Esophagus squamous epithelium (tissue), 5 donors: ENCODE measurements around the gene CST9L. TPM values are rescaled to one million over a fixed set of nuclear protein-coding genes. Genes with fewer than 3 reads are reported as not detected.

Experiments
- DNase-seq: peaks from one replicate; lab custom pipeline; 2025; lab: John Stamatoyannopoulos, UW
- H3K27ac ChIP-seq, 4 donors: fragments of 200-600 bp; sonication (generic); one replicate each; pipeline ENCODE4 v1.5.1; 2016 to 2019; ENCODE audit warnings: mild to moderate bottlenecking in 1 of 4
- H3K27me3 ChIP-seq, 4 donors: fragments of 200-600 bp; sonication (generic); 1 replicate in 3 of 4; 2 replicates in 1 of 4; pipeline versions ENCODE4 v1.5.1 to v1.6.0; 2017 to 2021; ENCODE audit warnings: antibody characterized with exemption in 1 of 4
- H3K36me3 ChIP-seq, 3 donors: fragments of 200-600 bp; sonication (generic); one replicate each; pipeline ENCODE4 v1.5.1; 2016 to 2019
- H3K4me1 ChIP-seq, 3 donors: fragments of 200-600 bp; sonication (generic); one replicate each; pipeline ENCODE4 v1.5.1; 2017 to 2019
- H3K4me3 ChIP-seq, 4 donors: fragments of 200-600 bp; sonication (generic); 1 replicate in 3 of 4; 2 replicates in 1 of 4; pipeline ENCODE4 v1.5.1; 2016 to 2019; ENCODE audit warnings: mild to moderate bottlenecking in 2 of 4, moderate library complexity in 1 of 4
- H3K9me3 ChIP-seq, 3 donors: fragments of 200-600 bp; sonication (generic); one replicate each; pipeline ENCODE4 v1.5.1; 2016 to 2019
- CTCF ChIP-seq, 6 experiments: fragments of 450-650 bp in 4 of 6; fragments of 200-600 bp in 2 of 6; sonication (generic) in 2 of 6; IDR thresholded peaks; one replicate each; pipeline ENCODE4 v1.5.1; 2016 to 2019; ENCODE audit warnings: antibody characterized with exemption in 6 of 6, mild to moderate bottlenecking in 4 of 6, moderate library complexity in 4 of 6
- POLR2A ChIP-seq, 4 donors: fragments of 450-650 bp; IDR thresholded peaks; one replicate each; pipeline ENCODE4 v1.6.1; 2017; ENCODE audit warnings: antibody characterized with exemption in 4 of 4, mild to moderate bottlenecking in 4 of 4, moderate library complexity in 3 of 4
- WGBS, 2 donors: methylation state at CpG; one replicate each; pipeline ENCODE4 v1.1.5; 2018; 5-methylcytosine and 5-hydroxymethylcytosine counted together
- intact Hi-C: fragments of 100-400 bp; cut with DNase I; formaldehyde crosslinking; loops from one replicate; pipeline ENCODE4 v1.15.0; 2022
- total RNA-seq, 4 donors: library from RNA; depleted of rRNA; stranded (reverse); fragments of >200 nt; gene quantifications; one replicate each; pipeline ENCODE4 v1.1.0, GENCODE V29; 2016
- donor health status: DM: yes; HTN: yes; CAD: no.

Gene CST9L
- total RNA-seq, 4 donors from 2014 or later, result not detected

- Histone ChIP-seq H3K36me3 (no peaks in the 10 kb centered on the region), H3K27me3 (no peaks in the 10 kb centered on the region), H3K9me3 (peaks cover 0 to 18% (median 9%) of the 10 kb centered on the region in 3 donors), H3K27ac (no peak overlapping the region), H3K4me3 (no peak overlapping the region), H3K4me1 (no peaks in the 10 kb centered on the region)
- TF ChIP-seq CTCF (IDR thresholded peaks at IDR 0.05), result no peak
- no peak for TF ChIP-seq POLR2A (IDR thresholded peaks at IDR 0.05)
- DNase-seq, result no peak
- intact Hi-C loops, result no loop called here
- WGBS, 2 donors, result 80 to 89% methylated on average over 7 to 10 of the region's 10 CpGs
These were observed 44.1 kb downstream of the CST9L start for GRCh38 chr20:23524146-23524545.

GRCh38 chr20:23520185-23520584, 48.1 kb downstream of the CST9L start:
- Histone ChIP-seq H3K4me1 (no peaks in the 10 kb centered on the region), H3K27me3 (no peaks in the 10 kb centered on the region), H3K36me3 (no peaks in the 10 kb centered on the region), H3K27ac (no peak overlapping the region), H3K9me3 (no peaks in the 10 kb centered on the region), H3K4me3 (no peak overlapping the region)
- DNase-seq, result no peak
- WGBS, 2 donors, result 58 to 77% methylated on average over 2 of the region's 2 CpGs
- intact Hi-C loops, result no loop called here
- TF ChIP-seq POLR2A (IDR thresholded peaks at IDR 0.05) (no peak), CTCF (IDR thresholded peaks at IDR 0.05) (no peak)

- 69 to 75% methylated on average over 6 of the region's 6 CpGs for WGBS, 2 donors
- no peaks in the 10 kb centered on the region for H3K9me3 ChIP-seq
- intact Hi-C loops, result no loop called here
- no peaks in the 10 kb centered on the region for H3K4me1 ChIP-seq
- no peak for TF ChIP-seq POLR2A (IDR thresholded peaks at IDR 0.05)
- TF ChIP-seq CTCF (IDR thresholded peaks at IDR 0.05), result no peak
- no peak for DNase-seq
- H3K4me3 ChIP-seq, result no peak overlapping the region
- H3K27ac ChIP-seq, result no peak overlapping the region
- H3K36me3 ChIP-seq, result no peaks in the 10 kb centered on the region
- H3K27me3 ChIP-seq, result no peaks in the 10 kb centered on the region
These were observed 48.7 kb downstream of the CST9L start for GRCh38 chr20:23519556-23519955.

- Histone ChIP-seq H3K4me1 (no peaks in the 10 kb centered on the region), H3K9me3 (no peaks in the 10 kb centered on the region), H3K27me3 (no peaks in the 10 kb centered on the region), H3K36me3 (no peaks in the 10 kb centered on the region), H3K27ac (no peak overlapping the region), H3K4me3 (no peak overlapping the region)
- no peak for DNase-seq
- TF ChIP-seq POLR2A (IDR thresholded peaks at IDR 0.05), result no peak
- no peak for TF ChIP-seq CTCF (IDR thresholded peaks at IDR 0.05)
- WGBS, 2 donors, result 78 to 82% methylated on average over 4 of the region's 4 CpGs
- intact Hi-C loops, result no loop called here
These were observed 50.6 kb downstream of the CST9L start for GRCh38 chr20:23517719-23518118.

- no peak for DNase-seq
- WGBS, 2 donors, result 57 to 60% methylated on average over 5 of the region's 5 CpGs
- no peak for TF ChIP-seq CTCF (IDR thresholded peaks at IDR 0.05)
- no peak for TF ChIP-seq POLR2A (IDR thresholded peaks at IDR 0.05)
- H3K36me3 ChIP-seq, result no peaks in the 10 kb centered on the region
- H3K9me3 ChIP-seq, result no peaks in the 10 kb centered on the region
- H3K4me1 ChIP-seq, result no peaks in the 10 kb centered on the region
- no peak overlapping the region for H3K27ac ChIP-seq
- H3K4me3 ChIP-seq, result no peak overlapping the region
- intact Hi-C loops, result no loop called here
- H3K27me3 ChIP-seq, result no peaks in the 10 kb centered on the region
These were observed 52.9 kb downstream of the CST9L start for GRCh38 chr20:23515250-23515939.
